ENCODE measurements around the gene TTYH2.
"Not testable (repeated sequence)": the region's sequence is repeated elsewhere in the genome, so short reads cannot be mapped to it uniquely, and the experiment has no call there.

GRCh38 chr17:74188687-74189086 is 24.7 kb upstream of the TTYH2 start:
- TF ChIP-seq, protein P1, sequence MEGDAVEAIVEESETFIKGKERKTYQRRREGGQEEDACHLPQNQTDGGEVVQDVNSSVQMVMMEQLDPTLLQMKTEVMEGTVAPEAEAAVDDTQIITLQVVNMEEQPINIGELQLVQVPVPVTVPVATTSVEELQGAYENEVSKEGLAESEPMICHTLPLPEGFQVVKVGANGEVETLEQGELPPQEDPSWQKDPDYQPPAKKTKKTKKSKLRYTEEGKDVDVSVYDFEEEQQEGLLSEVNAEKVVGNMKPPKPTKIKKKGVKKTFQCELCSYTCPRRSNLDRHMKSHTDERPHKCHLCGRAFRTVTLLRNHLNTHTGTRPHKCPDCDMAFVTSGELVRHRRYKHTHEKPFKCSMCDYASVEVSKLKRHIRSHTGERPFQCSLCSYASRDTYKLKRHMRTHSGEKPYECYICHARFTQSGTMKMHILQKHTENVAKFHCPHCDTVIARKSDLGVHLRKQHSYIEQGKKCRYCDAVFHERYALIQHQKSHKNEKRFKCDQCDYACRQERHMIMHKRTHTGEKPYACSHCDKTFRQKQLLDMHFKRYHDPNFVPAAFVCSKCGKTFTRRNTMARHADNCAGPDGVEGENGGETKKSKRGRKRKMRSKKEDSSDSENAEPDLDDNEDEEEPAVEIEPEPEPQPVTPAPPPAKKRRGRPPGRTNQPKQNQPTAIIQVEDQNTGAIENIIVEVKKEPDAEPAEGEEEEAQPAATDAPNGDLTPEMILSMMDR (IDR thresholded peaks at IDR 0.05 in 8 of 11, conservative IDR thresholded peaks at IDR 0.05 in 3 of 11): not testable (repeated sequence)
- not testable (repeated sequence) for TF ChIP-seq POLR2A (IDR thresholded peaks at IDR 0.05)
